Fibroblast of peridontal ligament (primary cell): ENCODE data around the gene FBF1.

Experiments
- DNase-seq: peaks from one replicate; pipeline ENCODE4 v3.0.0-alpha.2; 2010; ENCODE audit errors: extremely low read depth

The FBF1 gene

DNA sequence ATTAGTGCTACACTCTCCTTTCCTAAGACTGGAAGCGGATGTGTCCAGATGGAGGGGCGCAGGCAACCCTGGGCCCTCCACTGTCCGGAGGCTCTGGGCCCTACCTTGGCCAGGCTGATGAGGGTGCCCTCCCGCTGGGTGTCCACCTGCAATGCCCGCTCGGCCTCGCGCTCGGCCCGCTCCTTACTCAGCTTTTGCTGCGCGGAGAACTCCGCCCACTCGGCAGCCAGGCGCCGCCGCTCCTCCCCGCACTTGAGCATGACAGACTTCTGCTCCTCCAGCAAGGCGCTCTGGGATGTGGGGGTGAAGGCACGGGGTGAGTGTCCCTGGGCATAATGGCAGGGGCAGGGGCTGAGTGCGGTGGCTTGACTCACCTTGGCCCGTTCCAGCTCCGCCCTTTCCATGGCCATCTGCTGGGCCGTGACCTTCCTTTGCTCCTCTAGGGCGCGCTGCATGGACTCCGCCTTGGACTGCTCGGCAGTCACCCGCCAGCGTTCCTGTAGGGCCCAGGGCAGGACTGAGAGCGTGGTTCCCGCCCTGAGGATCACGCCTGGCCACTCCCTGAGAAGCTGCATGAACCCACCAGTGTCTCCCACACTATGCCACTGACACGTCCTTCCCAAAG is 26.1 kb downstream of the FBF1 start:
- no peak for DNase-seq

GRCh38 chr17:75913537-75914210 is 27.2 kb downstream of the FBF1 start:
- no peak for DNase-seq

DNA sequence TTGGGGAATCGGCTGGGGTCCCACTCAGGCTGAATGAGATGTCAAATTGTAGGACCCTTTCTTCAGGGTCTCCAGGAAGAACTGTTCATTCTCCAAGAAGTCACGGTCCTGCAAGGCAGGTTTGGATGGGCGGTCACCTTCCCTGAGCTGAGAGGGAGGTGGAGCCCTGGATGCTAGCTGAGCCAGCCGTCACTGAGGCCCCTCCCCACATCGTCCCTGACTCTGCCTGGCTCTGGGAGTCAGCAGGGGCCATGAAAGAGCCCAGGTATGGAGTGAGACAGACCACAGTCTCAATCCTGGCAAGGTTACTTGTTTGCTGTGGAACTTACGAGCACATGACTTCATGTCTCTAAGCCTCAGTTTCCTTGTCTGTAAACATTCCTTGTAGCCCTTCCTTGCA is 30.1 kb downstream of the FBF1 start:
- DNase-seq = no peak

DNA sequence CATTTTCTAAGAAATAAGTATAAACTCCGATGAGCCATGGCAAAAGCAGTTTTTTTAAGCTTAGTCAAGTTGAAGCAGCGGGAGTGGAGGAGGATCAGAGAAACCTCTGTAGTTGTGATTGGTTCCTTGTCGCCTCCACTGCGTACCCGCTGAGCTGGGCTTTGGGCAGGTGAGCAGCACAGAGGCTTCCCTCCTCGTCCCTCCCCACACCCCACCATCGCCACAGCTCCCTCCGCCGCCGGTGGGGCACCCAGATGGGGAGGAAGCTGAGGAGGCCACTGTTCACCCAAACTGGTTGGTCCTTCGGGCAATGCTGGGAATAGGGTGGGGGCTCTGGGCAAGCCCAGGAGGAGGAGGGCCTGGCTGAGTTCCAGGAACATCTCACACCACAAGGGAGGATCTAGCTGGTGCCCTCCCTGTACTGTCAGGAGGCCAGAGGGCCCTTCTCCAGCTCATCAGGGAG is 31.0 kb downstream of the FBF1 start:
- peak; percentile 45 for DNase-seq

DNA sequence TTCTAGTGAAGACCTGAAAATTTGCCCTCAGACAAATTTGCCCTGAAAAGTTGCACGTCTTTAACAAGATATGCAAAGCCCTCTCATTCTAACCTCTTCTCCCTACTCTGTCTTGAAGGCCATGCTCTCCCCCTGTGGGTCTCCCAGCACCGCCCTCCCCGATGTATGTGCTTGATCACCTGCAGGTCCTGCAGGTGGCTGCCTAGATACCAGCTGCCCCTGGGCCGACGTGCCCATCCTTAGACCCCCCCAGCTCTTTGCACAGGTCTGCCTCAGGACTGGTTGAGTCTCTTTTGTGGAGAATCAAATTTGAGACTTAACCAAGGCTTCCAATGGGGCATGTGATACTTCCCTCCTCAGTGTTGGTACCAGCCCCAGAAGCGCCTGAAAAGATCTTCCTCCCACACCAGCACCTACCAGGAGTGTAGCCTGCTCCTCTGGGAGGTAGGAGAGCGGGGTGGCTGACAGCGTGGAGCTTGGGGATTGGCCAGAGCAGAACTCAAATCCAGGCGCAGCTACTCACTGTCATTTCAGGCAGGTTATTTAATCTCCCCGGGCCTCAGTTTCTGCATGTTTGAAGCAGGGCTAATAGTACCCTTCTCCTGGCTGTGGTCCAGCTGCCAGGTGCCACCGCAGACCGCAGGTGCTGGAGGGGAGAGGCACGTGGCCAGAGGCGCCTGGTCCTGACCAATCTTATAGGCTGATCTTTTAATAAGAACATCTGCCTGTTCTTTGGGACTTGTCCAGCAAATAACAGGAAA is 31.6 kb downstream of the FBF1 start:
- DNase-seq = no peak

DNA sequence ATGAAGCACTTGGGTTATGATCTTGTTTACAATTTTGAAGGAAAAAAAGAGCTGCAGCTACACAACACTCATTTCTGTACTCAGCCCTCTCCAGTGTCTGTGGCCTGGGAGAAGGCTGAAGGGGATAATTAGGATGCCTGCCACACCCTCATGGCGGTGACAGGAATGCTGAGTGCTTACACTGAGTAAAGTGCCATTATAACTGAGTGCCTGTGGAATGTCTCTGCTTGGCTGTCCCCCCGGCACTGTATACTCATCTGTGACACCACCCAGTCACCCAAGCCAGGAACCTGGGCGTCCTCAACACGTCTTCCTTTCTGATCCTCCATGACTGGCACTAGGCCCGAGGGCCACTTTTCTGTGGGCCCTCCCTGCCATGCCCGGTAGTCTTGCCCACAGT is 32.6 kb downstream of the FBF1 start:
- DNase-seq = peak; percentile 10

GRCh38 chr17:75906143-75906884 is 34.5 kb downstream of the FBF1 start:
- no peak for DNase-seq

DNA sequence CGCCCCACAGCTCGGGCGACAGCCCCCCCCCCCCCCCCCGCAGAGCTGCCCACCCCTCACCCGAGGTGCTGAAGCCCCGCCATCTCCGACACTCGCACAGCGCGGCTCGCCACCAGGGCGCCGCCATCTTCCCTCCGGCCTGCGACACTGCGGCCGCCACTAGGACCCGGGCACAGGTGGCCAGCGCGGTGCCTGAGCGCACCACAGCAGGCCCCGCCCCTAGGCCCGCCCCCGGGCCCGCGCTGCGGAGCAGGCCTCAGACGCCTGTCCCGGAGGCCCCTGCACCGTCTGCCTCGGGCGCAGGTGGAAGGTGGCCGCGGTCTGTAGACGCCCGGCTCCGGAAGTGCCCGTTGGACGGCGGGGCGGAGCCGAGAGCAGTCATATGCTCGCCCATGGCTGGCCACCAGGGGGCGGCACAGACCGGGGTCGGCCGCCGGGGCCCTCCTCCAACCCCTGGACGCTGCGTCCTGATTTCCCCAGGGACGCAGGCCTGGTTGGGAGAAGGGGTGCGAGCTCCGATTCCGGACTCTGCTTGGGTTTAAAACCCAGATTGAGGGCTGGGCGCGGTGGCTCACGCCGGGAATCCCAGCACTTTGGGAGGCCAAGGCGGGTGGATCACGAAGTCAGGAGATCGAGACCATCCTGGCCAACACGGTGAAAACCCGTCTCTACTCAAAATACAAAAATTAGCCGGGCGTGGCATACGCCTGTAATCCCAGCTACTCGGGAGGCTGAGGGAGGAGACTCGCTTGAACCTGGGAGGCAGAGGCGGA is 35.9 kb downstream of the FBF1 start, which contains the start of gene MRPL38:
Gene MRPL38, minus strand, starts transcription at position 136 of the 773 bp plus-strand sequence. Its CDS starts 9 bp downstream, at position 127.
- peak; percentile 82 for DNase-seq

- no peak for DNase-seq
These were observed 38.4 kb downstream of the FBF1 start for GRCh38 chr17:75902406-75902805.

DNA sequence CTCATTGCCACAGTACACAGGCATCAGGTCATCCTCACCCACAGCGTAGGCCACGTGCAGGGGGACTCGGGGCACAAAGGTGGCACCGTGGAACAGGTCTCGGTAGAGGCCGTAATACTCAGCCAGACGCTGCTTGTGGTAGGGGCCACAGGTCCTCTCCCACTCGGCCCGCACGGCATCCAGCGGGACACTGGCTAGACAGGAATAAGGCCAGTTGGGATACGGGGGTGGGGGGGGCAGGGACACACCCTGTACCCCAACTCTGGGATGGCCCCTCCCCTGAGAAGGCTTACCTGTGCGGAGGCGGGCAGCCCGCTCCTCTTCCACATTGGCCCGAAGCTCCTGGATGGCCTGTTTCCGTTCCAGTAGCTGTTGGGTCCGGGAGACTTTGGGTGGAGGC is 39.1 kb downstream of the FBF1 start:
- no peak for DNase-seq

DNA sequence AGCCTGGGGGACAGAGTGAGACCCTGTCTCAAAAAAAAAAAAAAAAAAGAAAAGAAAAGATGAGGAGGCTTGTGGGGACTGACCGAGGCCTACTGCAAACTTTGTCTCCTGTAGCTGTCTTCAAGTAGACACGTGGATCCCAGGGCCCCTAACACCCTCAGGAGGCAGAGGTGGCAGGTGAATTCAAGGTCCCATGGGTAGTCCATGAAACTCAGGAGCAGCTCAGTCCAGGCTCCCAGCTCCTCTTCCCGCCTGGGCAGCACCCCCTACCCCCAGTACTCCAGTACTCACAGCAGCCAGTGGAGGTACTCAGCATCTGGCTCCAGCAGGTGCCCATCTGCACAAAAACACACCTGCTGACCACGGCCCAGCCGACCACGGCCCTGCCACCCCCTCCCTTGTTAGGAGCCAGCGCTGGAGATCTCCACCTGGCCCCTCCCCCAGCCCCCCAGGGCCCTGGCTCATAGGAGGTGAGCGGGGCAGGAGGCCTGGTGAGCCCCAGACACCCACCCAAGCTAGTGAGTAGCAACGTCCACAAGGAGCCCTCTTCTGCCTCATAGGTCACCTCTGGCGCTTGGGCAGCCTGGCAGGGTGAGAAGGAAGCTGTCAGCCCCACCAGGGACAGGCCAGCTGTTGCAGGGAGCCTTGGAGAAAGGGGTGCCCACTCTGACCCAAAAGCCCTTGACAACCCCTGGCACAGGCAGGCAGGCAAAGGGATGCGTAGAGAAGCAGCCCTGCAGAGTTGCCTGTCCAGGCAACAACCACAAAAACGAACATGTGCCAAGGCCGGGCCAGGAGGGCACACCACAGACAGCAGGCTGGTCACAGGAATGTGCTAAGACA is 39.9 kb downstream of the FBF1 start:
- no peak for DNase-seq

DNA sequence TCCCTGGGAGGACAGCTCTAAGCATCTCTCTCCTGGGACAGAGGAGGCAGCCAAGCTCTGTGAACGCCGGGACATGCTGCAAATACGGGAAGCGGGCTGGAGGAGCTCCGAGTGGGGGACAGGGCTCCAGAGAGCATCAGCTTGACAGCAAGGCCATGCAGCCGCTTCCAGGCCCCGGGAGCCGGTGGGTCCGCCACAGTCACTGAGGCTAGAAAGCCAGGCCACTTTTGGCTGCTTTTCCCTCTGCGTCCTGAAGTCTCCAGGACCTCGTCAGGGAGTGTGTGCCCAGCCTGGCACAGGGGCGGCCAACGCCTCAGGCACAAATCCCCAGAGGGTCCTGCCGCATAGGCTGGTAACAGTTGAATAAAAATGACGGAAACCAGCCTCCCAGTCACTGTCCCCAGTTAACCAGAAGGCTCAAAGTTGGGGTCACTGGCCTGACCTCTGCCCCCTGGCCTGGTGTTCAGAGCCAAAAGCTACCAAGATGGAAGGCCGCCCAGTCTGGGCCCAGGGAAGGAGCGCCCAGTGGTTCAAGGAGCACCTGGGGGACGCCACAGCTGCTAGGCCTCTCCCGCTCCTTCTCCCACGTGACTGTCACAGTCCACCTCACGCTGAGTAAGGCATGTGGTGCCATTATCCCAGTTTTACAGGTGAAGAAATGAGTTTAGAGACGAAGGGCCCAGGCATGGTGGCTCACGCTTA is 40.9 kb downstream of the FBF1 start:
- DNase-seq = no peak

DNA sequence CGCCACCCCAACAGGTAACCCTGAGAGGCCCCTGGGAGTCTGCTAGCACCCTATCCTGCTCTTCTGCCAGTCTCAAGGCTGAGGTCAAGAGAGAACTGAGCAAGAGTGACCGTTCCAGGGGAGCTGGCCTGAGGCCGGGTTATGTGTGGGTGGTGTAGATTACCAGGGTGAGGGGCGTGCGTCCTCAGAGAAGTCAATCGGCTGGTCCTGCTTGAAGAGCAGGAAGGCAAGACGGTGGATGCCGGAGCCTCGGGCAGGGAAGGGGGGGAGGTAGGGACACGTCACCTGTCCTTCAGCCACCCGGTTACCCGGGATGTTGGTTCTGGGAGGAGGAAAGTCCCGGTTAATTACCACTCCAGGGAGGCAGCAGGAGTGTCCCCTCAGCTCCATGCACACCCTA is 41.5 kb downstream of the FBF1 start:
- no peak for DNase-seq

DNA sequence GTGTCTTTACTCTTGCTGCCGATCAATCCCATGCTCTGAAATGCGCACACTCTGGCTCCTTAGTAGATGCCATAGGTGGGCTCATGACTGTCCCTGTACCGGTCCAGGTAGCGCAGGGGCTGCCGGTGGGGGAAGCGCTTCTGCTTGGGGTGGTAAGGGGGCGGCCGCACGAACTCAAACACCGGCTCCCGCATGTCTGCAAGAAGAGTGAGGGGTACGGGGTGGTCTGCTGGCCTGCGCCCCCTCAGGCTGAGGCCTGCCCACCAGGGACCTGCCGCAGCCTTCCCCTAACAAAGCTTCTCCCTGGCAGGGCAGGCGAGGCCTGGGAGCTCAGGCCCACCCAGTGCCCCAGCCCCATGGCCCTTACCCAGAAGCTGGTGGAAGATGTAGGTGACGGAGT is 42.1 kb downstream of the FBF1 start:
- DNase-seq = no peak

DNA sequence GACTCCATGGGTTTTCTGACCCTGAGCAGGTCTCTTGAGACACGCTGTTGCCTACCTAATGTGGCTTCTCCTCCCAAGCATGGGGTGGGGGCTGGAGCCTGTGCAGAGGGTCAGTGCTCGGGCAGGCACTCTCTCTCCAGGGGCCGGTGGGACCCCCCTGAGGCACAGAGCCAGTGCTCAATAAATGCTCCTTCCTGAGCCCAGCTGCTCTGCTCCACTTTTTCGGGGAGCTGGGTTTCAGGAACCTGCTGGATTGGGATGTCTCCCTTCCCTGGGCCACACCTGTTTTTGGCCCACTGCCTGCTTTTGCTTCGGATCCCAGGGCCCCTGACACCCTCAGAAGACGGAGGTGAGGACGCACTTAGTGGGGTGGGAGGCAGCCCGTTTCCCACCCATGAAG is 42.8 kb downstream of the FBF1 start:
- DNase-seq = no peak

- DNase-seq = peak; percentile 25
These were observed 43.5 kb downstream of the FBF1 start for GRCh38 chr17:75897160-75898019.

- peak; percentile 63 for DNase-seq
These were observed 44.3 kb downstream of the FBF1 start, which contains the start of gene TRIM65 for GRCh38 chr17:75896415-75897159. Gene TRIM65 (minus strand): TSS chr17:75896951. CDS start chr17:75896937, 14 bp downstream.
